ENCODE results near the gene SP110.

Gene SP110

GRCh38 chr2:230170532-230170931, 49.3 kb downstream of the SP110 start:
- DNase-seq (ENCODE audit: low spot score) = no peak

GRCh38 chr2:230166557-230167170, 53.1 kb downstream of the SP110 start:
- no peak for DNase-seq (ENCODE audit: low spot score)

DNA sequence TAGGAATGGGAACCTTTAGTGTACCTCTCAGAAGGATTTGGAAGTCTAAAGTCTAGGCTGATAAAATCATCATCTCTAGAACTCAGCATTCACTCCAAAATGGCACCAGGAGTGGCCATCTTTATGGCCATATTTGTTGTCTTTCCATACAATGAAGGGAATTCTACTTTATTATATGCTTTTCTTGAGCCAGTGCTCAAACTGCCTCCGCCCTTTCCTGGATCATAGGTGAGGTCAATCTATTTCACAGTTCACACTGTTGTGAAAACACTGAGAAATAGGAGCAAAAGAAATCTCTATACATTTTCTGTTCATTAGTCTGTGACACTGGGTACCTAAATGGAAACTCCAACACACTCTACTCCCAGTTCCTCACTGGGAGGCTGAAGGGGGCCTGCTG, 55.6 kb downstream of the SP110 start:
- no peak for DNase-seq (ENCODE audit: low spot score)

DNA sequence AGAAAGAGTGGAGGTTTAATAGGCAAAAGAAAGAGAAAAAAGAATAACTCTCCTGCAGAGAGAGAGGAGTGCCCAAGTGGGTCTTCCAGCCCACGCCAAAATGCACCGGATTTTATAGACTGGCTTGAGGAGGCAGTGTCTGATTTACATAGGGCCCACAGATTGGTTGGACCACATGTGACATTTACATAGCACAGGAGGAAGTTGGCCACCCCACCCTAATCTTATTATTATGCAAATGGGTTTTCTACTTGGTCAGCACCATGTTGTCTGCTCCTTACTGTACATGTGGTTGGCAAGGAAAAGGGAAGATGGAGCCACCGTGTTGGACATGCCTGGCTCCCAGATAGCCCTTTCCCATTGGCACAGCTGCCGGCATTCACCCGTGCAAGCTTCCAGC, 56.8 kb downstream of the SP110 start:
- no peak for DNase-seq (ENCODE audit: low spot score)

DNA sequence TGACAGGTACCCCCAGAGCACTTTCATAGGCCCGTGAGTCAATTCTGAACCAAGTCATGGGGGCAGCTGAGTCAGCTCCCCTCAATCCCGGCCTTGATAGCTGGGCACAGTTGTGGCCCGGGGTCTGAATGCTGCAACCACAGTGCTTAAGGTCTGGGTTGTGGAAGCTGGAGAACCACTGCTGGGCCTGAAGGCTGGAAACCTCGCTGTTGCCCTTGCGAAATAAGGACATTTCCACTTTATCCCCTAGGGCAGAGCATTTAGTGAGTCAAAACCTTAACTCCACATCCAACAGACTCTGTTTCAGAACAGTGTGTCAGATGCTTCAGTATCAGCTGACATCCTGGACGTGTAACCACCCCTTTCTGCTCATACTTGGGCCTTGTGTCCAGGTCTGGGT, 58.6 kb downstream of the SP110 start:
- no peak for DNase-seq (ENCODE audit: low spot score)

GRCh38 chr2:230160112-230160660, 59.6 kb downstream of the SP110 start:
- peak; percentile 68 for DNase-seq (ENCODE audit: low spot score)

DNA sequence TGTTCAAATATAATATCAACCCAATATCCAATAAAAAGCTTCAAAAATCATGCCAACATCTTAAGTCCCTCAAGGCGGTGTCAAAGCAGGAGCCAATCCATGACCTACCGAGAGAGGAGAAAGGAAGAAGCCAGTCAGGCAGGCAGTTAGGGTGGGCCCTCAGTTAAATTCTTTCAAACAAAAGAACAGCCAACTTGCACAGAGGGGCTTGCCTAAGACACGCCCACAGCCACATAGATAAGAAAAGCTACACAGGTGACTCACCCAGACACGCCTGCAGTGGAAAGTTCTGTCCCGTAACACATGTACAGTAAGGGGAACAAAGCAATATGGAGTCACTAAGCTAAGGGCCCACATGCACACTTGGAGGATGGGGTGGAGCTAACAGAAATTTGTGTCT, 61.3 kb downstream of the SP110 start:
- no peak for DNase-seq (ENCODE audit: low spot score)

DNA sequence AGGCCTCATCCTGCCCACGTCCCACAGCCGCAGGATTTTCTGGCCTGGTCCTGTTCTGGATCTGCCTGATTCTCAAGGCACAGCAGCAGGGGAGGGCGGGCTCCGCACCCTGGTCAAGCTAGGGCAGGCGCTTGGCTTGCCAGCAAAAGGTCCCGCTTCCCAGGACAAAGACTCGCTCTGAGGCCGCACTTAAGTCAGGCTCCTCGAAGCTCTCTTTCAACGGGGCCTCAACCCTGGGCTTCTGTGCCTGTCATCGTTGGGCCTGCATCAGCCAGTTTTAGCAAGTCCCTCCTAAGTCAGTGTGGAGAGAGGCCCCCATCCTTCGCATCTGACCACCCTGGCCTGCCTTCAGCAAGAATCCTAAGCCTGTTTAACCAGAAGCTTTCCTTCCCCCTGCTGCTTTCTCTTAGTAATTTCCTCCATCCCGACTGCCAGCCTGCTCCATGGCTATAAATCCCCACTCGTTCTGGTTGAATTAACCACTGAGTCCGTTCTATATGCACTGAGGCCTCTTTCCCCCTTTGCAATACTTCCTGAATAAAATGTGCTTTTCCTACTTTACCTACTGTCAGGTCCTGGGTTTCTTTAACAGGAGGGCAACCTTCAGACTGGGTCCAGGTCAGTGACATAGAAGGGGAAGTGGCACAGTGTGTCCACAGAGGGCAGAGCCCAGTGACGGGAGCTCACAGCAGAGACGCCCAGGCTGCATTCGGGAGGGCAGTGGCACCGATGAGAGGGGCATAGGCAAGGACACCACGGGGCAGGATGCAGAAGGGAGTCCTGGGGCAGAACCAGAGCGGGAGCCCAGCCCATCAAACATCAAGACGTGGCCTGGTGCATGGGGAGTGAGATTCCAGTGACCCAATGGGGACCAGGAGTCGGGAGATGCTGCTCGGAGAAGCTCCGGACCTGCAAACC, 62.7 kb downstream of the SP110 start:
- DNase-seq (ENCODE audit: low spot score) = no peak

GRCh38 chr2:230155359-230155758, 64.4 kb downstream of the SP110 start:
- DNase-seq (ENCODE audit: low spot score) = no peak

GRCh38 chr2:230153390-230153976, 66.3 kb downstream of the SP110 start:
- DNase-seq (ENCODE audit: low spot score) = no peak

GRCh38 chr2:230152334-230152733, 67.5 kb downstream of the SP110 start:
- DNase-seq (ENCODE audit: low spot score) = no peak

GRCh38 chr2:230144355-230144754, 75.4 kb downstream of the SP110 start:
- no peak for DNase-seq (ENCODE audit: low spot score)

DNA sequence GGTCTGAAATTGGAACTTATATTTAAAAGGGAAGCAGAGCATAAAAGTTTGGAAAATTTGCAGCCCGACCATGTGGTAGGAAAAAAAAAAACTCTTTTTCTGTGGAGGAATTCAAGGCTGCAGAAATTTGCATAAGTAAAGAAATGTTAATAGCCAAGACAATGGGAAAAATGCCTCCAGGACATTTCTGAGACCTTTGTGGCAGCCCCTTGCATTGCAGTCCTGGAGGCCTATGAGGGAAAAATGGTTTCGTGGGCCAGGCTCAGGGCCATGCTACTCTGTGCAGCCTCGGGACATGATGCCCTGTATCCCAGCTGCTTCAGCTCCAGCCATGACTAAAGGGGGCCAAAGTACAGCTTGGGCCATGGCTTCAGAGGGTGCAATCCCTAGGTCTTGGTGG, 79.1 kb downstream of the SP110 start:
- DNase-seq (ENCODE audit: low spot score) = no peak

GRCh38 chr2:230137902-230138539, 81.8 kb downstream of the SP110 start:
- DNase-seq (ENCODE audit: low spot score) = no peak

- DNase-seq (ENCODE audit: low spot score) = no peak
Measured at GRCh38 chr2:230135130-230135525, 84.7 kb downstream of the SP110 start.

GRCh38 chr2:230134496-230135129, 85.2 kb downstream of the SP110 start:
- DNase-seq (ENCODE audit: low spot score) = peak; percentile 36

- no peak for DNase-seq (ENCODE audit: low spot score)
Measured at GRCh38 chr2:230131366-230131765, 88.4 kb downstream of the SP110 start.

GRCh38 chr2:230130668-230131364, 89.0 kb downstream of the SP110 start:
- peak; percentile 88 for DNase-seq (ENCODE audit: low spot score)

DNA sequence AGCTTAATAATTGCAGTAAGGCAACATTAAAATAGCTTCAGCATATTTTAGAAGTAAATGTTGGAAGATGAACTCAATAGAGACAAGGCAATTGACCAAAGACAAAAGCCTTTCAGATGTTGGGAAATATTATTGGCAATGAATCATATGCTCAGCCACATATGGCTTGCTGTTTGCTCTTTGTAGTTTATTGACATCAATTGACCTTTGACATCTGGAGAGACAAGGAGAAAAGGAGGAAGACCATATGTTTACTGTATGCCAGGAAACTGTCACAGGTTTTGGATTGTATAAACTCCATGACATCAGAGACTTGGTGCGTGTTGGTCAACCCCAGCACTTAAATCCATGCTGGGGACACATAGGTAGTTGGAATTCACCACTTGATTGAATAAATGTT, 90.4 kb downstream of the SP110 start:
- no peak for DNase-seq (ENCODE audit: low spot score)

DNA sequence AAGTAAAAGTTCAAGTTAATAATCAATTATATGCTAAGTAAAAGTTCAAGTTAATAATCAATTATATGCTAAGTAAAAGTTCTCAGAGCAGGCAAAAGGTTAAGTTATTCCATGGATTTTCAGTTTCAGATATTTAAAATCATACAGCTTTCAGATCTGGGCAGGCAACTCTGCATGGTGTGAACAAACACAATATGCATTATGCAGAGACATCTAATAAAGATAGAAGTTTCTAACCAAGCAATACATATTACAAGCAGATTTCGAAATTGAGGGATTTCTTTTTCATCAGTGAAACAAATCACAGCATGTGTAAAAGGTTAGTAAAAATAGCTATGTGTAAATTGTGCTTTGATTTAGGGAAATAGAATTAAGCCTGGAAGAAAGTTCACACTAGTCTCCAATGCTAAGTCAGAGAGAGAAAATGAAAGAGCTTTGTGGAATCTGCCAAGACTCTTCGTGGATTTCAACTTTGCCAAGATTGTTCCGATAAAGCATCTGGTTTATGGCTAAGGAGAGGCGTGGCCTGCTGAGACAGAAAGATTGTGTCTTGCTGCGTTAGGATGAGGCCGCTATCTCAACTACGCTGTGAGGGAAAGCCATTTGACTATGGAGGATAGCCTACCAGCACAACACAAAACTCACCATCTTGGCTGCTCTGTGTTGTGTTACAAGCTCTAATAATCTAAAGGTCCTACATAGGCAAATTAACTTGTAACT, 91.0 kb downstream of the SP110 start:
- peak; percentile 49 for DNase-seq (ENCODE audit: low spot score)

- no peak for DNase-seq (ENCODE audit: low spot score)
Measured at GRCh38 chr2:230127195-230127594, 92.6 kb downstream of the SP110 start.
